ENCODE data around the gene SYP.

DNA sequence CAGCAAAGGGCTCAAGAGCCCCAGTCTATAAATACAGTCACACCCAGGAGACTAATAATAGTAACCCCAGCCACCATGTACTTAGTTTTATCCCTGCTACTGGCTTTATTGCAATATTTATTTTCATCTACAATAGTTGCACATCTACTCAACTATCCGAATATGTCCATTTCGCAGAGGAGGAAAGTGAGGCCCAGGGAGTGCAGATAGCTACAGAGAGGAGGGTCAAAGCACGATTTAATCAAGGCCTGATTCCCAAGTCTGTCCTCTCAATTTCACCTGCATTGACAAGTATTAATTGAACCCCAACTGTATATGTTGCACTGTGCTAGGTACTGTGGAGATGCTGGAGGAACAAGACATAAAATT, 32.3 kb downstream of the SYP start:
- TF ChIP-seq, protein P1, sequence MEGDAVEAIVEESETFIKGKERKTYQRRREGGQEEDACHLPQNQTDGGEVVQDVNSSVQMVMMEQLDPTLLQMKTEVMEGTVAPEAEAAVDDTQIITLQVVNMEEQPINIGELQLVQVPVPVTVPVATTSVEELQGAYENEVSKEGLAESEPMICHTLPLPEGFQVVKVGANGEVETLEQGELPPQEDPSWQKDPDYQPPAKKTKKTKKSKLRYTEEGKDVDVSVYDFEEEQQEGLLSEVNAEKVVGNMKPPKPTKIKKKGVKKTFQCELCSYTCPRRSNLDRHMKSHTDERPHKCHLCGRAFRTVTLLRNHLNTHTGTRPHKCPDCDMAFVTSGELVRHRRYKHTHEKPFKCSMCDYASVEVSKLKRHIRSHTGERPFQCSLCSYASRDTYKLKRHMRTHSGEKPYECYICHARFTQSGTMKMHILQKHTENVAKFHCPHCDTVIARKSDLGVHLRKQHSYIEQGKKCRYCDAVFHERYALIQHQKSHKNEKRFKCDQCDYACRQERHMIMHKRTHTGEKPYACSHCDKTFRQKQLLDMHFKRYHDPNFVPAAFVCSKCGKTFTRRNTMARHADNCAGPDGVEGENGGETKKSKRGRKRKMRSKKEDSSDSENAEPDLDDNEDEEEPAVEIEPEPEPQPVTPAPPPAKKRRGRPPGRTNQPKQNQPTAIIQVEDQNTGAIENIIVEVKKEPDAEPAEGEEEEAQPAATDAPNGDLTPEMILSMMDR (IDR thresholded peaks at IDR 0.05) = no peak
- TF ChIP-seq POLR2A (IDR thresholded peaks at IDR 0.05) = no peak
